GM13977 (cell line): ENCODE results near the gene TIAM1.

ENCODE experiments used
- DNase-seq: peaks from one replicate; pipeline ENCODE4 v3.0.0; 2012; ENCODE audit warnings: low spot score
- in situ Hi-C: fragments of 300-500 bp; cut with MboI; formaldehyde crosslinking; loops from one replicate; pipeline ENCODE4 v1.12.0; 2022; ENCODE audit warnings: low sequenced_read_pairs, low pct_unique_long_range_greater_than_20kb, mixed read lengths, inconsistent platforms; ENCODE audit not compliant: unreplicated experiment
- TF ChIP-seq, protein P1 (sequence below): IDR thresholded peaks from 2 replicates; pipeline ENCODE4 v1.5.1; 2012; ENCODE audit warnings: mild to moderate bottlenecking, control low read depth; ENCODE audit not compliant: insufficient read depth; ENCODE audit errors: extremely low read depth, missing control alignments

The TIAM1 gene

GRCh38 chr21:31252611-31253010, 91.5 kb downstream of the TIAM1 start:
- DNase-seq, result no peak
- TF ChIP-seq, protein P1, sequence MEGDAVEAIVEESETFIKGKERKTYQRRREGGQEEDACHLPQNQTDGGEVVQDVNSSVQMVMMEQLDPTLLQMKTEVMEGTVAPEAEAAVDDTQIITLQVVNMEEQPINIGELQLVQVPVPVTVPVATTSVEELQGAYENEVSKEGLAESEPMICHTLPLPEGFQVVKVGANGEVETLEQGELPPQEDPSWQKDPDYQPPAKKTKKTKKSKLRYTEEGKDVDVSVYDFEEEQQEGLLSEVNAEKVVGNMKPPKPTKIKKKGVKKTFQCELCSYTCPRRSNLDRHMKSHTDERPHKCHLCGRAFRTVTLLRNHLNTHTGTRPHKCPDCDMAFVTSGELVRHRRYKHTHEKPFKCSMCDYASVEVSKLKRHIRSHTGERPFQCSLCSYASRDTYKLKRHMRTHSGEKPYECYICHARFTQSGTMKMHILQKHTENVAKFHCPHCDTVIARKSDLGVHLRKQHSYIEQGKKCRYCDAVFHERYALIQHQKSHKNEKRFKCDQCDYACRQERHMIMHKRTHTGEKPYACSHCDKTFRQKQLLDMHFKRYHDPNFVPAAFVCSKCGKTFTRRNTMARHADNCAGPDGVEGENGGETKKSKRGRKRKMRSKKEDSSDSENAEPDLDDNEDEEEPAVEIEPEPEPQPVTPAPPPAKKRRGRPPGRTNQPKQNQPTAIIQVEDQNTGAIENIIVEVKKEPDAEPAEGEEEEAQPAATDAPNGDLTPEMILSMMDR, result no peak
- in situ Hi-C loops, result no loop called here

DNA sequence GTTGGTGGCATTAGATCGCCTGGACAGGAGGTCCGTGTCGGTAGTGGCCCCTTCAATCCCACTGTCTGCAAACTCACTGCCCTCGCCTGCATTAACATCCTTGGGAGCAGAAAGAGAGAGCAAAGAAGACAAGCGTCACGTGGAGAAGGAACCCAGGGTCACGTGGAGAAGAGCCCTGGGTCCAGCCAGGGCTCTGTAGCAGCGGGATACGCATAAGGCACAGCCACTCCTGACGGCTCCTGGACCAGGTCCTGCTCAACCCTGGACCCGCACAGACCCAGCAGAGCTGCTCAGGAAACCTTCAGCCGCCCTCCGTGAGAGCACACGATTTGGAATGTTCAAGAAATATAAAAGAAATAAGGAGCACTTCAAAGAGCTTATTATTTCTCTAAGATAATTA, 92.0 kb downstream of the TIAM1 start:
- DNase-seq, result no peak
- TF ChIP-seq, protein P1, result no peak
- in situ Hi-C loops, result no loop called here

GRCh38 chr21:31251686-31252085, 92.4 kb downstream of the TIAM1 start:
- in situ Hi-C loops, result no loop called here
- TF ChIP-seq, protein P1, result no peak
- DNase-seq, result no peak

- TF ChIP-seq, protein P1, result no peak
- no peak for DNase-seq
- in situ Hi-C loops, result no loop called here
These were observed 95.5 kb downstream of the TIAM1 start for GRCh38 chr21:31248598-31248997.

DNA sequence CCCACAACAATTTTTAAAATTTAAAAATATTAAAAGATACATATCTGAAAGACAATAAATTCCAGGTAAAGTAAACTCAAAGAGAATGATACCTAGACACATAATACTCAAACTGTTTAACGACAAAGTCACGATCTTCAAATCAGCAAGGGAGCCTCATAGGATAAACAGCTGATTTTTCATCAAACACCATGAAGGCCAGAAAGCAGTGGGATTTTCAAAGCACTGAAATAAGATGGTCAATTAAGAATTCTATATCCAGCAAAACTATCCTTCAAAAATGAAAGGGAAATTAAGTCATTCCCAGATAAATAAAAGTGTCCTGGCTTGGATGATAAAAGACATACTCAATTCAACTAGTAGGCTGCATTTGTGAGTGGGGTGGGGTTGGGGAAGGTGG, 100.5 kb downstream of the TIAM1 start:
- TF ChIP-seq, protein P1, result no peak
- in situ Hi-C loops, result no loop called here
- DNase-seq, result no peak

- DNase-seq, result no peak
- TF ChIP-seq, protein P1, result no peak
- in situ Hi-C loops, result no loop called here
These were observed 107.5 kb downstream of the TIAM1 start for GRCh38 chr21:31236528-31236927.
